Endothelial cell of umbilical vein (primary cell): ENCODE measurements around the gene IDI2. TPM values are rescaled to one million over a fixed set of nuclear protein-coding genes. Genes with fewer than 3 reads are reported as not detected.

Experiments
- BruUV-seq: library from RNA; stranded (reverse); fragments of 400-500 nt; replicated peaks from 2 replicates; lab custom pipeline; 2021; lab: Mats Ljungman, UMichigan
- CTCF ChIA-PET: fragments of 300-600, 350-600 bp; sonication (Branson Sonifier 250); formaldehyde crosslinking; loops from one replicate; lab custom pipeline; 2021; ENCODE audit warnings: antibody characterized with exemption, inconsistent platforms; lab: Charles Lee
- POLR2A ChIA-PET: fragments of 300-600, 350-600 bp; sonication (Branson Sonifier 250); formaldehyde crosslinking; loops from one replicate; lab custom pipeline; 2021; ENCODE audit warnings: antibody characterized with exemption, inconsistent platforms; lab: Charles Lee
- DNase-seq: peaks from one replicate; pipeline ENCODE4 v3.0.0-alpha.2; 2011; ENCODE audit warnings: low read depth, low spot score
- FAIRE-seq: peaks from 2 replicates; lab custom pipeline; 2011; peaks lifted over from hg19 to GRCh38; lab: Jason Lieb, UNC
- H2AFZ ChIP-seq: 2 replicates; pipeline ENCODE4 v1.6.0; 2012; ENCODE audit warnings: low read depth, low read length, control low read depth, inconsistent platforms
- H3K27ac ChIP-seq: 2 replicates; pipeline ENCODE4 v1.5.1; 2011; ENCODE audit warnings: low read depth, mild to moderate bottlenecking, control low read depth, low read length, moderate library complexity; ENCODE audit not compliant: insufficient read depth
- H3K27me3 ChIP-seq, 2 experiments: 2 replicates each; pipeline versions ENCODE4 v1.6.0 to v1.6.1; 2011; ENCODE audit warnings: low read length in 2 of 2, mixed read lengths in 1 of 2; ENCODE audit not compliant: control insufficient read depth in 2 of 2, insufficient read depth in 2 of 2
- H3K36me3 ChIP-seq, 2 experiments: 2 replicates in 1 of 2; 3 replicates in 1 of 2; pipeline ENCODE4 v1.5.1; 2011; ENCODE audit warnings: low read length in 2 of 2, mild to moderate bottlenecking in 1 of 2, moderate library complexity in 1 of 2; ENCODE audit not compliant: control insufficient read depth in 2 of 2, insufficient read depth in 2 of 2; ENCODE audit errors: extremely low read depth in 1 of 2
- H3K4me1 ChIP-seq: 3 replicates; pipeline ENCODE4 v1.5.1; 2011; ENCODE audit warnings: mild to moderate bottlenecking, low read length; ENCODE audit not compliant: control insufficient read depth, insufficient read depth; ENCODE audit errors: extremely low read depth
- H3K4me2 ChIP-seq: 2 replicates; pipeline ENCODE4 v1.6.1; 2011; ENCODE audit warnings: low read length, control low read depth, mixed read lengths; ENCODE audit not compliant: insufficient read depth
- H3K4me3 ChIP-seq, 3 experiments: fragments of 200-600 bp in 1 of 3; sonication (generic), shearing (Covaris generic) in 1 of 3; replicated peaks in 1 of 3; 2 replicates each; pipeline ENCODE4 v1.5.1; 2011 to 2016; ENCODE audit warnings: control low read depth in 3 of 3, low read length in 3 of 3, mild to moderate bottlenecking in 2 of 3, inconsistent platforms in 1 of 3, low read depth in 1 of 3, moderate library complexity in 1 of 3; ENCODE audit not compliant: insufficient read depth in 1 of 3
- H3K79me2 ChIP-seq: 2 replicates; pipeline ENCODE4 v1.6.0; 2012; ENCODE audit warnings: low read length, inconsistent platforms; ENCODE audit not compliant: control insufficient read depth, insufficient read depth
- H3K9ac ChIP-seq: replicated peaks from 2 replicates; pipeline ENCODE3; 2011; ENCODE audit warnings: low read length, control low read depth; ENCODE audit not compliant: insufficient read depth; ENCODE audit errors: extremely low read depth
- H3K9me1 ChIP-seq: replicated peaks from 3 replicates; pipeline ENCODE4 v1.6.0; 2011; ENCODE audit warnings: mild to moderate bottlenecking, low read length; ENCODE audit not compliant: control insufficient read depth, insufficient read depth; ENCODE audit errors: extremely low read depth
- H3K9me3 ChIP-seq: replicated peaks from 2 replicates; pipeline ENCODE4 v1.5.1; 2012; ENCODE audit warnings: low read length, inconsistent platforms; ENCODE audit not compliant: control insufficient read depth, insufficient read depth
- H4K20me1 ChIP-seq: replicated peaks from 2 replicates; pipeline ENCODE3; 2011; ENCODE audit warnings: mild to moderate bottlenecking, low read length; ENCODE audit not compliant: control insufficient read depth, insufficient read depth; ENCODE audit errors: extremely low read depth
- CTCF ChIP-seq, 2 donors: IDR thresholded peaks; 1 replicate in 1 of 2; 2 replicates in 1 of 2; pipeline ENCODE4 v1.5.1; 2011; ENCODE audit warnings: low read length in 2 of 2, mild to moderate bottlenecking in 2 of 2, moderate library complexity in 2 of 2, control low read depth in 1 of 2, inconsistent platforms in 1 of 2, low read depth in 1 of 2; ENCODE audit not compliant: insufficient read depth in 1 of 2; ENCODE audit errors: extremely low read depth in 1 of 2
- EZH2 ChIP-seq: IDR thresholded peaks from 2 replicates; pipeline ENCODE4 v1.6.1; 2012; ENCODE audit warnings: borderline replicate concordance, low read depth, mild to moderate bottlenecking, moderate library complexity, low read length, inconsistent platforms; ENCODE audit not compliant: severe bottlenecking
- FOS ChIP-seq: IDR thresholded peaks from 2 replicates; pipeline ENCODE4 v1.6.1; 2011; ENCODE audit warnings: mild to moderate bottlenecking, low read length, moderate library complexity, borderline replicate concordance; ENCODE audit not compliant: insufficient read depth
- GATA2 ChIP-seq: IDR thresholded peaks from 2 replicates; pipeline ENCODE4 v1.7.0; 2011; ENCODE audit warnings: low read depth, mild to moderate bottlenecking, moderate library complexity, mixed read lengths, low read length; ENCODE audit not compliant: insufficient read length, insufficient read depth
- JUN ChIP-seq: IDR thresholded peaks from 2 replicates; pipeline ENCODE4 v1.6.1; 2011; ENCODE audit warnings: borderline replicate concordance, low read depth; ENCODE audit not compliant: insufficient read length, insufficient read depth
- MAX ChIP-seq: IDR thresholded peaks from 2 replicates; pipeline ENCODE4 v1.6.1; 2011; ENCODE audit not compliant: insufficient read depth, insufficient read length
- MYC ChIP-seq: IDR thresholded peaks from one replicate; pipeline ENCODE4 v1.6.1; 2011; ENCODE audit warnings: mild to moderate bottlenecking, low read depth, low read length
- POLR2A ChIP-seq: IDR thresholded peaks from 2 replicates; pipeline ENCODE4 v1.6.1; 2012; ENCODE audit warnings: low read depth, mild to moderate bottlenecking, control low read depth, low read length
- POLR2AphosphoS5 ChIP-seq: IDR thresholded peaks from 2 replicates; pipeline ENCODE4 v1.6.1; 2012; ENCODE audit warnings: low read depth, mild to moderate bottlenecking, control low read depth, low read length, moderate library complexity; ENCODE audit not compliant: insufficient read depth
- dilution Hi-C: fragments of 300-500 bp; cut with MboI; formaldehyde crosslinking; loops from one replicate; pipeline ENCODE4 v1.15.0; 2019; ENCODE audit warnings: low sequenced_read_pairs; ENCODE audit not compliant: extremely low pct_ligation_motif_present
- intact Hi-C: fragments of 100-400 bp; cut with micrococcal nuclease; formaldehyde crosslinking; loops from one replicate; pipeline ENCODE4 v1.10.0; 2022
- polyA plus RNA-seq, 4 experiments: library from polyadenylated mRNA; depleted of rRNA in 3 of 4; stranded (reverse) in 3 of 4; unstranded in 1 of 4; fragments of >200 nt; gene quantifications; 2 replicates each; pipeline versions ENCODE4 v1.2.1 to v1.2.3, GENCODE V29; 2011 to 2012; ENCODE audit warnings: missing spikeins in 1 of 4
- total RNA-seq: library from RNA; stranded (reverse); gene quantifications from 2 replicates; pipeline ENCODE4 v1.2.3, GENCODE V29; 2021

The IDI2 gene
- total and polyA plus RNA-seq, 2 donors (not counting 3 experiments of a cell fraction or from before 2014, with no cell fraction given), result not detected

- no peaks in the 10 kb centered on the region for H3K4me1 ChIP-seq
- H3K79me2 ChIP-seq, result peaks cover 29% of the 10 kb centered on the region
- no peaks in the 10 kb centered on the region for H3K9me3 ChIP-seq
- no peaks in the 10 kb centered on the region for H3K27me3 ChIP-seq
- no peak for DNase-seq
- CTCF ChIA-PET, result no interaction called here
- intact Hi-C loops (no loop called here), dilution Hi-C loops (no loop called here)
- POLR2A ChIA-PET, result no interaction called here
- peaks cover 25 to 33% of the 10 kb centered on the region in 2 experiments for H3K36me3 ChIP-seq
- no peak overlapping the region for H3K9ac ChIP-seq
- no peaks in the 10 kb centered on the region for H3K9me1 ChIP-seq
- no peak overlapping the region for H3K4me3 ChIP-seq
- no peak for TF ChIP-seq FOS
- no peak for TF ChIP-seq MYC
- no peak for TF ChIP-seq JUN
- H4K20me1 ChIP-seq, result peaks cover 2% of the 10 kb centered on the region
- H3K4me2 ChIP-seq, result no peak overlapping the region
- BruUV-seq, result no TSS peak
- no peak overlapping the region for H2AFZ ChIP-seq
- no peak for FAIRE-seq
- H3K27ac ChIP-seq, result no peak overlapping the region
Observed at GRCh38 chr10:996031-996430, 29.6 kb downstream of the IDI2 start.

GRCh38 chr10:995559-995926 lies 30.1 kb downstream of the IDI2 start:
- peaks cover 2% of the 10 kb centered on the region for H4K20me1 ChIP-seq
- no TSS peak for BruUV-seq
- H2AFZ ChIP-seq, result no peak overlapping the region
- H3K9ac ChIP-seq, result no peak overlapping the region
- DNase-seq (no peak), FAIRE-seq (no peak)
- H3K4me1 ChIP-seq, result no peaks in the 10 kb centered on the region
- H3K36me3 ChIP-seq, result peaks cover 20 to 34% of the 10 kb centered on the region in 2 experiments
- peaks cover 31% of the 10 kb centered on the region for H3K79me2 ChIP-seq
- dilution Hi-C loops, result no loop called here
- ChIA-PET POLR2A (no interaction called here), CTCF (no interaction called here)
- no peak overlapping the region for H3K4me2 ChIP-seq
- no peaks in the 10 kb centered on the region for H3K27me3 ChIP-seq
- H3K9me1 ChIP-seq, result no peaks in the 10 kb centered on the region
- no peak overlapping the region for H3K4me3 ChIP-seq
- intact Hi-C loops, result no loop called here
- H3K9me3 ChIP-seq, result no peaks in the 10 kb centered on the region
- no peak for TF ChIP-seq CTCF (IDR thresholded peaks at IDR 0.05; ENCODE audit: extremely low read depth in 1 of 2, insufficient read depth in 1 of 2, low read depth in 1 of 2, low read length in 2 of 2)
- TF ChIP-seq FOS, result no peak
- no peak for TF ChIP-seq MAX
- TF ChIP-seq POLR2A, result no peak
- no peak for TF ChIP-seq EZH2
- no peak for TF ChIP-seq POLR2AphosphoS5
- TF ChIP-seq JUN, result no peak
- TF ChIP-seq GATA2, result no peak
- TF ChIP-seq MYC, result no peak
- H3K27ac ChIP-seq, result no peak overlapping the region
